ENCODE measurements around the gene TYK2.
A peak's percentile ranks its signal among the peaks of the same experiment; 100 is the strongest.
"Not testable (repeated sequence)": the region's sequence is repeated elsewhere in the genome, so short reads cannot be mapped to it uniquely, and the experiment has no call there.

Gene TYK2

GRCh38 chr19:10379880-10380312 is 476 bp downstream of the TYK2 start:
- peak overlapping the region; percentile 95 for H3K4me2 ChIP-seq (ENCODE audit: low read depth, low read length, poor library complexity, severe bottlenecking)
- peaks cover 18% of the 10 kb centered on the region for H3K79me2 ChIP-seq (ENCODE audit: insufficient read depth, low read length)
- peak overlapping the region; percentile 68 for H3K27ac ChIP-seq (ENCODE audit: low read depth, low read length)
- no peaks in the 10 kb centered on the region for H4K20me1 ChIP-seq (ENCODE audit: low read depth, low read length)
- H3K9me3 ChIP-seq (ENCODE audit: insufficient read depth, low read length): no peaks in the 10 kb centered on the region
- H3K9me2 ChIP-seq (replicated peaks; ENCODE audit: insufficient read depth, low read length): no peaks in the 10 kb centered on the region
- no peaks in the 10 kb centered on the region for H3F3A ChIP-seq (ENCODE audit: insufficient read depth)
- TF ChIP-seq CTCF (IDR thresholded peaks at IDR 0.05; ENCODE audit: insufficient read depth, low read length, poor library complexity, severe bottlenecking) (no peak), EZH2phosphoT487 (conservative IDR thresholded peaks at IDR 0.05; ENCODE audit: low read length) (no peak)
- H3K27me3 ChIP-seq (ENCODE audit: low read length): no peaks in the 10 kb centered on the region
- H2AFZ ChIP-seq (ENCODE audit: low read depth, low read length, severe bottlenecking): peak overlapping the region; percentile 69
- peak overlapping the region; percentile 97 for H3K4me3 ChIP-seq (ENCODE audit: insufficient read depth, low read length, poor library complexity, severe bottlenecking)
- H3K9ac ChIP-seq (ENCODE audit: low read length): peak overlapping the region; percentile 95
- no peaks in the 10 kb centered on the region for H3K36me3 ChIP-seq (ENCODE audit: low read length)

GRCh38 chr19:10378124-10378523 is 2.2 kb downstream of the TYK2 start:
- Histone ChIP-seq H3K27ac (ENCODE audit: low read depth, low read length) (no peak overlapping the region), H3K4me3 (ENCODE audit: insufficient read depth, low read length, poor library complexity, severe bottlenecking) (no peak overlapping the region), H3K9me2 (replicated peaks; ENCODE audit: insufficient read depth, low read length) (no peaks in the 10 kb centered on the region), H3K27me3 (ENCODE audit: low read length) (no peaks in the 10 kb centered on the region), H3K4me2 (ENCODE audit: low read depth, low read length, poor library complexity, severe bottlenecking) (no peak overlapping the region), H2AFZ (ENCODE audit: low read depth, low read length, severe bottlenecking) (no peak overlapping the region), H3K36me3 (ENCODE audit: low read length) (no peaks in the 10 kb centered on the region), H3K9me3 (ENCODE audit: insufficient read depth, low read length) (no peaks in the 10 kb centered on the region), H4K20me1 (ENCODE audit: low read depth, low read length) (no peaks in the 10 kb centered on the region), H3K79me2 (ENCODE audit: insufficient read depth, low read length) (peaks cover 18% of the 10 kb centered on the region), H3K9ac (ENCODE audit: low read length) (no peak overlapping the region), H3F3A (ENCODE audit: insufficient read depth) (no peaks in the 10 kb centered on the region)
- TF ChIP-seq CTCF (IDR thresholded peaks at IDR 0.05; ENCODE audit: insufficient read depth, low read length, poor library complexity, severe bottlenecking) (no peak), EZH2phosphoT487 (conservative IDR thresholded peaks at IDR 0.05; ENCODE audit: low read length) (no peak)

GRCh38 chr19:10377140-10377640 is 3.2 kb downstream of the TYK2 start:
- not testable (repeated sequence) for H4K20me1 ChIP-seq (ENCODE audit: low read depth, low read length); H3K4me3 ChIP-seq (ENCODE audit: insufficient read depth, low read length, poor library complexity, severe bottlenecking); H3K27ac ChIP-seq (ENCODE audit: low read depth, low read length); H3K9me2 ChIP-seq (replicated peaks; ENCODE audit: insufficient read depth, low read length); H3K36me3 ChIP-seq (ENCODE audit: low read length); H2AFZ ChIP-seq (ENCODE audit: low read depth, low read length, severe bottlenecking); H3K9ac ChIP-seq (ENCODE audit: low read length); H3K9me3 ChIP-seq (ENCODE audit: insufficient read depth, low read length); H3K4me2 ChIP-seq (ENCODE audit: low read depth, low read length, poor library complexity, severe bottlenecking); H3K27me3 ChIP-seq (ENCODE audit: low read length); H3F3A ChIP-seq (ENCODE audit: insufficient read depth)
- H3K79me2 ChIP-seq (ENCODE audit: insufficient read depth, low read length): peaks cover 18% of the 10 kb centered on the region

- Histone ChIP-seq H3K4me2 (ENCODE audit: low read depth, low read length, poor library complexity, severe bottlenecking) (no peak overlapping the region), H3K27me3 (ENCODE audit: low read length) (no peaks in the 10 kb centered on the region), H3K9ac (ENCODE audit: low read length) (no peak overlapping the region), H4K20me1 (ENCODE audit: low read depth, low read length) (no peaks in the 10 kb centered on the region), H2AFZ (ENCODE audit: low read depth, low read length, severe bottlenecking) (no peak overlapping the region), H3K27ac (ENCODE audit: low read depth, low read length) (no peak overlapping the region), H3K9me3 (ENCODE audit: insufficient read depth, low read length) (no peaks in the 10 kb centered on the region), H3K36me3 (ENCODE audit: low read length) (no peaks in the 10 kb centered on the region), H3K4me3 (ENCODE audit: insufficient read depth, low read length, poor library complexity, severe bottlenecking) (no peak overlapping the region), H3K79me2 (ENCODE audit: insufficient read depth, low read length) (peaks cover 14% of the 10 kb centered on the region), H3K9me2 (replicated peaks; ENCODE audit: insufficient read depth, low read length) (no peaks in the 10 kb centered on the region), H3F3A (ENCODE audit: insufficient read depth) (no peaks in the 10 kb centered on the region)
- TF ChIP-seq EZH2phosphoT487 (conservative IDR thresholded peaks at IDR 0.05; ENCODE audit: low read length) (no peak), CTCF (IDR thresholded peaks at IDR 0.05; ENCODE audit: insufficient read depth, low read length, poor library complexity, severe bottlenecking) (no peak)
Measured at GRCh38 chr19:10374931-10375330, 5.4 kb downstream of the TYK2 start.
